ENCODE results near the gene PLCL1. TPM values are rescaled to one million over a fixed set of nuclear protein-coding genes. Genes with fewer than 3 reads are reported as not detected.

Gene PLCL1
- total and polyA plus RNA-seq, 2 donors from 2014 or later = 13.6 to 14.7 TPM

DNA sequence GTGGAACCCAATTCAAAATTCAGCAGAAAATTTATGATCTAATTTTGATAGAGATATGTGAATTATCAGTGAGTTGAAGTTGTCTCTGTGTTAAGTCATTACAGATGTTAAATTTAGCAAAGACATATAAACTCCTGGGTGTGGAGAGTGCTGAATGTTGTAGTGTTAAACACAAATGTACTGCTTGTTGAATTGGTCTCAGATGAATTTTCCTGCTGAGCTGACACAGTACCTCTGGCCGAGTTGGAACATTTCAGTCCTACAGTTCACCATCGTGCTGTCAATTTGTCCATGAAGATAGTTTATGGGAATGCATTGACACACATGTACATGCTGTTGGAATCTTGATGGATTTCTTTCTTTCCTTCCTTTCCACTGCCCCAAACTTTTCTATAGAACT lies 255.9 kb downstream of the PLCL1 start:
- Histone ChIP-seq H3K4me3 (ENCODE audit: low read length in 3 of 3) (no peak overlapping the region), H3K9ac (ENCODE audit: low read length in 3 of 3) (no peak overlapping the region), H3K27me3 (ENCODE audit: control insufficient read depth, insufficient read depth, low read length) (no peaks in the 10 kb centered on the region), H3K4me1 (ENCODE audit: control insufficient read depth in 2 of 3, insufficient read depth in 2 of 3, low read depth in 1 of 3, low read length in 3 of 3) (peaks cover 0 to 3% (median 2%) of the 10 kb centered on the region in 3 donors), H3K27ac (ENCODE audit: low read depth in 2 of 2, low read length in 2 of 2) (no peak overlapping the region), H3K9me3 (ENCODE audit: control insufficient read depth in 2 of 3, insufficient read depth in 1 of 3, low read length in 3 of 3) (no peaks in the 10 kb centered on the region), H3K36me3 (ENCODE audit: control insufficient read depth in 2 of 3, insufficient read depth in 3 of 3, low read length in 3 of 3) (no peaks in the 10 kb centered on the region)
- no peak for DNase-seq
- intact Hi-C loops (cut with DNase I) = no loop called here
- no peak for FAIRE-seq
- TF ChIP-seq, protein P1, sequence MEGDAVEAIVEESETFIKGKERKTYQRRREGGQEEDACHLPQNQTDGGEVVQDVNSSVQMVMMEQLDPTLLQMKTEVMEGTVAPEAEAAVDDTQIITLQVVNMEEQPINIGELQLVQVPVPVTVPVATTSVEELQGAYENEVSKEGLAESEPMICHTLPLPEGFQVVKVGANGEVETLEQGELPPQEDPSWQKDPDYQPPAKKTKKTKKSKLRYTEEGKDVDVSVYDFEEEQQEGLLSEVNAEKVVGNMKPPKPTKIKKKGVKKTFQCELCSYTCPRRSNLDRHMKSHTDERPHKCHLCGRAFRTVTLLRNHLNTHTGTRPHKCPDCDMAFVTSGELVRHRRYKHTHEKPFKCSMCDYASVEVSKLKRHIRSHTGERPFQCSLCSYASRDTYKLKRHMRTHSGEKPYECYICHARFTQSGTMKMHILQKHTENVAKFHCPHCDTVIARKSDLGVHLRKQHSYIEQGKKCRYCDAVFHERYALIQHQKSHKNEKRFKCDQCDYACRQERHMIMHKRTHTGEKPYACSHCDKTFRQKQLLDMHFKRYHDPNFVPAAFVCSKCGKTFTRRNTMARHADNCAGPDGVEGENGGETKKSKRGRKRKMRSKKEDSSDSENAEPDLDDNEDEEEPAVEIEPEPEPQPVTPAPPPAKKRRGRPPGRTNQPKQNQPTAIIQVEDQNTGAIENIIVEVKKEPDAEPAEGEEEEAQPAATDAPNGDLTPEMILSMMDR (IDR thresholded peaks at IDR 0.05; ENCODE audit: borderline replicate concordance, extremely low read depth, insufficient read depth) = no peak

DNA sequence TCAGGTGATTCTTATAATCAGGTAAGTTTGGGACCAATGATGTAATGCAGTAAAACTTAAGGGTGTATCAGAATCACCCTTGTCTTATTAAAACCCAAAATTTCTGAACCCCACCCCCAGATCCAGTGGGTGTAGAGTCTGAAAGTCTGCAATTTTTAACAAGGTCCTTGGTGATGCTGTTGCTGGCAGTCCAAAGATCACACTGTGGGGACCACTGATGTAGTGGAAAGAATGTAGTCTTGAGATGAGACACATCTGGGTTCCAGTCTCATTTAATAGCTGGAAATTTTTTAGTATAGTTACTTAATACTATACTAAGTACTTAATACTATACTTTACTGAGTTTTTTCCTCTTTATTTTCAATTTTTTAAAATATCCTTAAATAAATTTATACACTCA lies 258.4 kb downstream of the PLCL1 start:
- DNase-seq = peak in 1 of 5 donors; percentile 13
- intact Hi-C loops (cut with DNase I) = no loop called here
- Histone ChIP-seq H3K4me1 (ENCODE audit: control insufficient read depth in 2 of 3, insufficient read depth in 2 of 3, low read depth in 1 of 3, low read length in 3 of 3) (peaks cover 0 to 3% (median 2%) of the 10 kb centered on the region in 3 donors), H3K27me3 (ENCODE audit: control insufficient read depth, insufficient read depth, low read length) (no peaks in the 10 kb centered on the region), H3K4me3 (ENCODE audit: low read length in 3 of 3) (no peak overlapping the region), H3K9ac (ENCODE audit: low read length in 3 of 3) (no peak overlapping the region), H3K36me3 (ENCODE audit: control insufficient read depth in 2 of 3, insufficient read depth in 3 of 3, low read length in 3 of 3) (no peaks in the 10 kb centered on the region), H3K27ac (ENCODE audit: low read depth in 2 of 2, low read length in 2 of 2) (no peak overlapping the region), H3K9me3 (ENCODE audit: control insufficient read depth in 2 of 3, insufficient read depth in 1 of 3, low read length in 3 of 3) (no peaks in the 10 kb centered on the region)
- FAIRE-seq = no peak
- TF ChIP-seq, protein P1 (IDR thresholded peaks at IDR 0.05; ENCODE audit: borderline replicate concordance, extremely low read depth, insufficient read depth) = no peak

DNA sequence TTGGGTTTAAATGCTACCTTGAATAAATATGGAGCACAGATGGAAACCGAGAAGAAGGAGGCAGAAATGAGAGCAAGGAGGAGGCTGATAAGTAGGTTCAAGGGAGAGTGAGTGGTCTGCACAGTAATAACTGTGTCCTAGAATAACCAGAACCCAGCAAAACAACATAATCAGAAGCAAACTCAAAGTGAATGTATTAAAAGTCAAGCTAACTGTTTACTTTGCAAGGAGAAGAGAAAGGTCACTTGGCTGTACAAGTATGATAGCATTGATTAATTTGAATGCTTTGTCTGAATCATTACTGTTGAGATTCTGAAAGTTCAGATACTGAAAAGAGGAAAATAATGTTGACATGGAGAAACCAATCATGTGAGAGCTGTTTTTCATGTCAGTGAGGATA lies 258.8 kb downstream of the PLCL1 start:
- H3K27me3 ChIP-seq (ENCODE audit: control insufficient read depth, insufficient read depth, low read length) = no peaks in the 10 kb centered on the region
- DNase-seq (no peak), FAIRE-seq (no peak)
- H3K36me3 ChIP-seq (ENCODE audit: control insufficient read depth in 2 of 3, insufficient read depth in 3 of 3, low read length in 3 of 3) = no peaks in the 10 kb centered on the region
- no peak overlapping the region for H3K4me3 ChIP-seq (ENCODE audit: low read length in 3 of 3)
- peaks cover 0 to 3% (median 2%) of the 10 kb centered on the region in 3 donors for H3K4me1 ChIP-seq (ENCODE audit: control insufficient read depth in 2 of 3, insufficient read depth in 2 of 3, low read depth in 1 of 3, low read length in 3 of 3)
- TF ChIP-seq, protein P1 (IDR thresholded peaks at IDR 0.05; ENCODE audit: borderline replicate concordance, extremely low read depth, insufficient read depth) = no peak
- intact Hi-C loops (cut with DNase I) = no loop called here
- no peak overlapping the region for H3K9ac ChIP-seq (ENCODE audit: low read length in 3 of 3)
- no peak overlapping the region for H3K27ac ChIP-seq (ENCODE audit: low read depth in 2 of 2, low read length in 2 of 2)
- no peaks in the 10 kb centered on the region for H3K9me3 ChIP-seq (ENCODE audit: control insufficient read depth in 2 of 3, insufficient read depth in 1 of 3, low read length in 3 of 3)

DNA sequence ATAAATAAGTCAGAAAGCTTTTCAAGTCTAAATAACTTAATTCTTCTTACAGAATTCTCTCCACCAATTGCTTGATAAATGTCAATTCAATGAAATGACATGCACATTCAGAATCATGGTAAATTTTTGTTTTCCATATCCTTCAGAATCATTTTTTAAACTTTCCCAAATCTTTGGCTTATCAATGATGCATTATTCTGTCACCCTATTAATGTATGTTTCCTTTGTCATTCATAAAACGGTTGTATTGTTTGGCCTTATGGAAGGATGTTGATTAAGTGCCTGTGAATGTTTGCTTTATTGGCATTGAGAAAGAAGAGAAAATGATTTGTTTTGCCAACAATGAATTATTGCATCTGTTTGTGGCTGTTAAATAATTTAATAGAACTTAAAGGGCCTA lies 260.9 kb downstream of the PLCL1 start:
- FAIRE-seq (no peak), DNase-seq (no peak)
- TF ChIP-seq, protein P1 (IDR thresholded peaks at IDR 0.05; ENCODE audit: borderline replicate concordance, extremely low read depth, insufficient read depth) = no peak
- Histone ChIP-seq H3K9me3 (ENCODE audit: control insufficient read depth in 2 of 3, insufficient read depth in 1 of 3, low read length in 3 of 3) (no peaks in the 10 kb centered on the region), H3K36me3 (ENCODE audit: control insufficient read depth in 2 of 3, insufficient read depth in 3 of 3, low read length in 3 of 3) (no peaks in the 10 kb centered on the region), H3K4me3 (ENCODE audit: low read length in 3 of 3) (no peak overlapping the region), H3K9ac (ENCODE audit: low read length in 3 of 3) (no peak overlapping the region), H3K4me1 (ENCODE audit: control insufficient read depth in 2 of 3, insufficient read depth in 2 of 3, low read depth in 1 of 3, low read length in 3 of 3) (peaks cover 0 to 3% (median 2%) of the 10 kb centered on the region in 3 donors), H3K27ac (ENCODE audit: low read depth in 2 of 2, low read length in 2 of 2) (no peak overlapping the region), H3K27me3 (ENCODE audit: control insufficient read depth, insufficient read depth, low read length) (no peaks in the 10 kb centered on the region)
- intact Hi-C loops (cut with DNase I) = no loop called here

Measured in kidney (tissue), 14 donors.